NOMO-1 treated with DMSO at 0.1 percent for 48 hours (cell line): ENCODE data around the gene RCOR3.
"Not testable (repeated sequence)": the region's sequence is repeated elsewhere in the genome, so short reads cannot be mapped to it uniquely, and the experiment has no call there.

Experiments
- DNase-seq: peaks from one replicate; lab custom pipeline; 2025; ENCODE audit not compliant: unreplicated experiment; lab: John Stamatoyannopoulos, UW

RCOR3 gene

DNA sequence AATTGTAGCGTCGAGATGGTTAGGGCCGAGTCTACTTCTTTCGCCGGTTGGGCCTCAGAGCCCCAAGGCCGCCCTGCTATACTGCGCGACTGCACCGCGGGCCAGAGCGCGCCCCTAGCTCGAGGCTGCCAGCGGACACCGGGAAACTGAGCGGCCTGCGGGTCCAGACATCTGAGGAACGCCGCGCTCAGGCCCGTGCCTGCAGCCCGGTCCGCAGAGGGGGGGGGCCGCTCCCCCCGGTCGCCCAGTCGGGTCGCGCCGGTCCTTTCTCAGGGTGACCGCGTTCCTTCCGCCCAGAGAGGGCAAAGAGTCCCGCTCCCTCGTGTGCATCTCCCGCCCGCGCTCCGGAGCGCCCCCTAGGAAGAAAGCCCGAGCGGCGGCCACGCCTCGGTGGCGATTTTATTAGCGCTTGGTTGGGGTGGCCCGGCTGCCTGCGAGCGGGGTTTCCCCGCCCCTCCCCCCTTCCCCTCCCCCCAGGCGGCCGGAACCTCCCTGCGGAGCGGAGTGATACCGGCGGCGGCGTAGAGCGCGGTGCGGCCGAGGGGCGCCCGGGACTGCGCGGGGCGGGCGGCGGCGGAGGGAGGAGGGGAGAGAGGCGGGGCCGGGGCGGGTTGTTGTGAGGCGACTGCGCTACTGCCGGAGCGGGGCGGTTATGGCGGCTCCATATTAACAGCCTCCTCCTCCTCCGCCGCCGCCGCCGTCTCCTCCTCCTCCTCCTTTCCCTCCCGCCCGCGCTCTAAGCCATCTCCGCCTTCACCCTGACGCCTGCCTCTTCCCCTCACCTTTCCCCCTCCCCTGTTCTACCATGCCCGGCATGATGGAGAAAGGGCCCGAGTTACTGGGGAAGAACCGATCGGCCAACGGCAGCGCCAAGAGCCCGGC is at the start of gene RCOR3:
TSS of gene RCOR3 (plus strand) at position 611 of the 882 bp plus-strand sequence. CDS start at position 806, 195 bp downstream.
- DNase-seq = peak; percentile 94

DNA sequence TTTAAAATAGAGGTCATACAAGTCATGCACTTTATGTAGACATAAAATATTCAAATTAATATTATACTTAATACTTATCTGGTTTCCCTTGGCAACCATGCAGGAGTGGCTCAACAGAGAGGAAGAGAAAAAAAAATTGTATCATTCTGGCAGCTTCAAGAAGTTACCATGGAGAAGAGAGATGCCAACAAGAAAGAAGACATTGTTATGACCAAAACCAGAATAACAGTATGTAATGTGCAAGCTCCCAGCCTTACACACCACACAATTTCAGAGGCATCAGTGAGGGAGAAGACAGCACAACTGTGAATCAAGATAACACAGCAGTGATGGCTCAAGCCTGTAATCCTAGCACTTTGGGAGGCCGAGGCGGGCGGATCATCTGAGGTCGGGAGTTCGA is 49.1 kb upstream of the RCOR3 start:
- DNase-seq = no peak

DNA sequence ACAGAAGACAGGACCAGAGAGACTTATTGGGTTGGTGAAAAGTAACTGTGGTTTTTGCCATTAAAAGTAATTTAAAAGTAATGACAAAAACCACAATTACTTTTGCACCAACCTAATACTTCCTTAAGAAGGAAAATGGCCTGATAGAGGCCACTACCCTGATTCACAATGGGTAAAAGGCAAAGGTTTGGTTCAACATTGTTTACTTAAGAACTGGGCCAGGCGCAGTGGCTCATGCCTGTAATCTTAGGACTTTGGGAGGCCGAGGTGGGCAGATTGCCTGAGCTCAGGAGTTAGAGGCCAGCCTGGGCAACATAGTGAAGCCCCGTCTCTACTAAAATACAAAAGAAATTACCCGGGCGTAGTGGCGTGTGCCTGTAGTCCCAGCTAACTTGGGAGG is 48.2 kb upstream of the RCOR3 start:
- DNase-seq = no peak

DNA sequence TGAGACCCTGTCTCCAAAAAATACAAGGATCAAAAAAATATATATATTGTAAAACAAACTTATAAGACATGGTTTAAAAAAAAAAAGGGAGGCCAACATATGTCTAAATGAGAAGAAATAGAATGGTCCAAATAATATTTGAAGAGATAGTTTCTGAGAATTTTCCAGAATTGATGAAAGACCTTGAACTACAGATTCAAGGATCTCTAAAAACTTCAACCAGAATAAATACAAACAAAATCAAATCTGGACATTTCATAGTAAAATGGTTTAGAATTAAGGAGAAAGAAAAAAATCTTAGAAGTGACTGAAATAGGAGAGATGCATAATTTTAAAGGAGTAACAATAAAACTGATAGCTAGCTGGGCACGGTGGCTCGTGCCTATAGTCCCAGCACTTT is 45.5 kb upstream of the RCOR3 start:
- no peak for DNase-seq

DNA sequence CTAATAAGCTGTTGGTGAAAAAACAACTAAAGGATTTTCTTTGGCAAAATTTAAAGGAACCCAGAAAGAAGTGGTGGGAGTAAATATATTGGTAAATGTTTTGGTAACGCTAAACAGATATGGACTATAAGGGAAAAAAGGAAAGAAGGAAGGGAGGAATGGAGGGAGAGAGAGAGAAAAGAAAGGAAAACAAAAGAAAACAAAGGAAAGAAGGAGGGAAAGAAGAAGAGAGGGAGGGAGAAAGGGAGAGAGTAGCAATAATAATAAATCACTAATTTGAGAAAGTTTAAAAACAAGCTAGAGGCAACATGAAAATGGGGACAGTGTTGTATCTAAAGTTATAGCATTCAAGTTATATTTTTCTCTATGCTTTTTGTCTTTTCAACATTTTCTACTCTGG is 43.6 kb upstream of the RCOR3 start:
- DNase-seq = no peak

DNA sequence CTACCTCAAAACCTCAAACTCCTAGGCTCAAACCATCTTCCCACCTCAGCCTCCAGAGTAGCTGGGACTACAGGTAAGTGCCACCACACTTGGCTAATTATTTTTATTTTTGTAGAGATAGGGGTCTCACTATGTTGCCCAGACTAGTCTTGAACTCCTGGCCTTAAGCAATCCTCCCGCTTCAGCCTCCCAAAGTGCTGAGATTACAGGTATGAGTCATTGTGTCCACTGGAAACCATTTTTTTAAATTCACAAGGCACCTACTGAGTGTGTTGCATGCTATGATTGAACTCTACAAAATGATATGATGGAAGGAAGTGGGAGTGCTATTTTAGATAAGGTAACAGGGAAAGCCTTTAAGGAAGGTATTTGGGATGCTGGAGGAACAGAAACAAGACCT is 41.8 kb upstream of the RCOR3 start:
- DNase-seq = no peak

DNA sequence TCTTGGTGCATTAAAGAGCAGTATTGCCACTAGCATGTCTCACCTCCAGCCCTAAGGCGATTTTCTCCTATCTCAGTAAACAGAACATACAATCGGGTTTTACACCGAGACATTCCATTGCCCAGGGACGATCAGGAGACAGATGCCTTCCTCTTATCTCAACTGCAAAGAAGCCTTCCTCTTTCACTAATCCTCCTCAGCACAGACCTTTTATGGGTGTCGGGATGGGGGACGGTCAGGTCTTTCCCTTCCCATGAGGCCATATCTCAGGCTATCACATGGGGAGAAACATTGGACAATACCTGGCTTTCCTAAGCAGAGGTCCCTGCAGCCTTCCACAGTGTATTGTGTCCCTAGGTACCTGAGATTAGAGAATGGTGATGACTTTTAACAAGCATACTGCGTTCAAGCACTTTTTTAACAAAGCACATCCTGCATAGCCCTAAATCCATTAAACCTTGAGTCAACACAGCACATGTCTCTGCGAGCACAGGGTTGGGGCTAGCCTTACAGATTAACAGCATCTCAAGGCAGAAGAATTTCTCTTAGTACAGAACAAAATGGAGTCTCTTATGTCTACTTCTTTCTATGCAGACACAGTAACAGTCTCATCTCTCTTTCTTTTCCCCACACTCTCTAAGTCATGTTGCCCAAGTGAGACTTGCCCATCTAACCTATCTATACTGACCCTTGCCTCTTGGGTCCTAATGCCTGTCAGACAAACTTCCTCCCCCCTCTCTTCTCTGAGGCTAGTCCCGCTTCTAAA is 36.5 kb upstream of the RCOR3 start:
- not testable (repeated sequence) for DNase-seq

DNA sequence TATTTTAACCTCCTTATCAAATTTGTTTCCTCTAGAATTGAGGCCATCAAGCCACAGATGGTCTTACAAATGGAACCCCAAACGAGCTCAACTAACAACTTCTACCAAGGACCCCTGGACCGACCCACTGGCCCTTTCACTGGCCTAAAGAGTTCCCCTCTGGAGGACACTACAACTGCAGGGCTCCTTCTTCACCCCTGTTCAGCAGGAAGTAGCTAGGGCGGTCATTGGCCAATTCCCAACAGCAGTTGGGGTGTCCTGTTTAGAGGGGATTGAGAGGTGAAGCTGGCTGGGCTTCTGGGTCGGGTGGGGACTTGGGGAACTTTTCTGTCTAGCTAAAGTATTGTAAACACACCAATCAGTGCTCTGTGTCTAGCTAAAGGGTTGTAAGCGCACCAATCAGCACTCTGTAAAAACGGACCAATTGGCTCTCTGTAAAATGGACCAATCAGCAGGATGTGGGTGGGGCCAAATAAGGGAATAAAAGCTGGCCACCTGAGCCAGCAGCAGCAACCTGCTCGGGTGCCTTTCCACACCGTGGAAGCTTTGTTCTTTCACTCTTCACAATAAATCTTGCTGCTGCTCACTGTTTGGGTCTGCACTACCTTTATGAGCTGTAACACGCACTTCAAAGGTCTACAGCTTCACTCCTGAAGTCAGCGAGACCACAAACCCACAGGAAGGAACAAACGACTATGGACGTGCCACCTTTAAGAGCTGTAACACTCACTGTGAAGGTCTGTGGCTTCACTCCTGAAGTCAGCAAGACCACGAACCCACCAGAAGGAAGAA is 30.4 kb upstream of the RCOR3 start:
- not testable (repeated sequence) for DNase-seq

DNA sequence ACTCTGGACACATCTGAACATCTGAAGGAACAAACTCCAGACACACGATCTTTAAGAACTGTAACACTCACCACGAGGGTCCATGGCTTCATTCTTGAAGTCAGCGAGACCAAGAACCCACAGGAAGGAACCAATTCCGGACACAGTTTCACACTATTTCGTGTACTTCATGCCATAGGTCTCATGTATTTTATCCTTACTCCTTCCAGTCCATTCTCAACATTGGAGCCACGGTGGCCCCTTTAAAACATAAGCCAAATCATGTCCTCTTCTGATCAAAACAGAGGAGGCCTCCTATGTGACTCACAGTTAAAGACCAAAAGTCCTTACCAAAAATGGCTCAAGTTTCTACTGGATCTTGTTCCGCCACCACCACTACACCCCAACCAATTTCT is 29.8 kb upstream of the RCOR3 start:
- DNase-seq = no peak

DNA sequence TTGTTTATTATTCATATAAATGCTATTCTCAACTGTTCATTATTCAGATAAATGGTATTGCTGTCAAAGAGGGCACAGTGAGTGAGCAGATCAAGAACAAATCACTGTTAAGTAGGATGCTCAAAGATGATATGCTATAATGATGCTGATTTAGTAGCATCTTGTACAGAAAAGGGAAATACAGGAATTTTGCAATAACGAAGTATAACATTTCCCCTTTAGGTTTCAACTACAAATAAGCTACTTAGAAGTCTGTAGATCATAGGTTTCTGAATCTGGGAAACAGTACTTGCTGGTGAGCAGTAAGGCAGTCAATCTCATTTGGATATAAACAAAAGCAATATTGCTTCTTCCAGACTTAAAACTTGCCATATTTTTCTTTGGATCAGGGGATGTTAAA is 27.3 kb upstream of the RCOR3 start:
- DNase-seq = peak; percentile 80

DNA sequence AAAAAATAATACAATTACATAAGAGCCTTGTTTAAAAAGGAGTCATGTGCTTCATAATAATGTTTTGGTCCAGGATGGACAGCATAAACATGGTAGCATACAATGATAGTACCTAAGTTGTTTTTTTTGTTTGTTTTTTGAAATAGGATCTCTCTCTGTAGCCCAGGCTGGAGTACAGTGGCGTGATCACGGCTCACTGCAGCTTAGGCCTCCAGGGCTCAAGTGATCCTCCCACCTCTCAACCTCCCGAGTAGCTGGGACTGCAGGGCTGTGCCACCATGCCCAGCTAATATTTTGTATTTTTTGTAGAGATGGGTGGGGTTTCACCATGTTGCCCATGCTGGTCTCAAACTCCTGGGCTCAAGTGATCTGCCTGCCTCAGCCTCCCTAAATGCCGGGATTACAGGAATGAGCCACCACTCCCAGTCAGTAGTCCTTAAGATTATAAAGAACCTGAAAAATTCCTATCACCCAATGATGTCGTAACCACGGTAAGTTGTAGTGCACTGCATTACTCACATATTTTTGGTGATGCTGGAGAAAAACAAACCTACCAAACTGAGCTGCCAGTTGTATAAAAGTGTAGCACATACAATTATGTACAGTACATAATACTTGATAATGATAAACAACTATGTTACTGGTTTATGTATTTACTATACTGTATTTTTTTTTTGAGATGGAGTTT is 22.4 kb upstream of the RCOR3 start:
- DNase-seq = no peak

DNA sequence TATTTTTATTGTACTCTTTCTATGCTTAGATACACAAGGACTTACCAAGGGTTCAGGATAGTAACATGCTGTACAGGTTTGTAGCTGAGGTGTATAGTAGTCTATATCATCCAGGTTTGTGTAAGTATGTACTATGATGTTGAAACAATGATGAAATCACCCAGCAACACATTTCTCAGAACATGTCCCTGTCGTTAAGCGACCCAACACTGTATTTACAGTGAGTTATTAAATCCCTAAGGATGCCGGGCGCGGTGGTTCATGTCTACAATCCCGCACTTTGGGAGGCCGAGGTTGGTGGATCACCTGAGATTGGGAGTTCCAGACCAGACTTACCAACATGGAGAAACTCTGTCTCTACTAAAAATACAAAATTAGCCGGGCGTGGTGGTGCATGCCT is 21.6 kb upstream of the RCOR3 start:
- no peak for DNase-seq

DNA sequence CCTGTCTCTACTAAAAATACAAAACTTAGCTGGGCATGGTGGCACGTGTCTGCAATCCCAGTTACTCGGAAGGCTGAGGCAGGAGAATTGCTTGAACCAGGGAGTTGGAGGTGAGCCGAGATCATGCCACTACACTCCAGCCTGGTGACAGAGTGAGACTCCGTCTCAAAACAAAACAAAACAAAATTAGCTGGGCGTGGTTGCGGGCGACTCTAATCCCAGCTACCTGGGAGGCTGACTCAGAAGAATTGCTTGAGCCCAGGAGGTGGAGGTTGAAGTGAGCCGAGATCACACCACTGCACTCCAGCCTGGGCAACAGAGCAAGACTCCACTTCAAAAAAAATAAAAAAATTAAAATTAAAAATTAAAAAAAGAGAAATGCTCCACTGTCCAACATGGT is 18.6 kb upstream of the RCOR3 start:
- not testable (repeated sequence) for DNase-seq

DNA sequence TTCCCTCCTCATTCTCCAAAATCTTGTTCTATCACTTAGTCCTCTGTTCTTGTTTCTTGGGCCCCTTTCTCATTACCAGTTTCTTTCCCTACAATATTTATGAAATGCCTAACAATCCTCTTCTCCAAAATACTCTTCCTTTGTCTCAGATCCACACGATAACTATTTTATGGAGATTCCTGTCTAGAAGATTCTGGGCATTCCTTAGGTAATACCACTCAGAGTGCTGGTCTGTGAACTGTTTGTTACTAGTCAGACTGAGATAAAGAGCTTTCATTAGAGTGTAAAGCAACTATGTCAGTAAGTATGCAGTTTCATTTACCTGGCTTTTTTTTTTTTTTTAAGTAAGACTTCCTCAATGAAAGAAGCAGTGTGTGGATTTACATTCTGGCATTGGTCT is 18.1 kb upstream of the RCOR3 start:
- DNase-seq = no peak

DNA sequence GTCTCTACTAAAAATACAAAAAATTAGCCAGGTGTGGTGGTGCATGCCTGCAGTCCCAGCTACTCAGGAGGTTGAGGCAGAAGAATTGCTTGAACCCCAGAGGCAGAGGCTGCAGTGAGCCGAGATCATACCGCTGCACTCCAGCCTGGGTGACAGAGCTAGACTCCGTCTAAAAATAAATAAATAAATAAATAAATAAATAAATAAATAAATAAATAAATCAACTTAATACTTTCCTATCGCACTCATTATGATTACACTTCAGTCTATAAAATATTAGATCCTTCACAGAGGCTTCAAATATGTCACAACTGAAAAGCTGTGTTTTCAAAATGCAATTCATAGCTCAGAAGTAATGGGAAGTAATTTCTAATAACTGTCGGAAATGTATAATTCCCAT is 15.5 kb upstream of the RCOR3 start:
- DNase-seq = not testable (repeated sequence)

DNA sequence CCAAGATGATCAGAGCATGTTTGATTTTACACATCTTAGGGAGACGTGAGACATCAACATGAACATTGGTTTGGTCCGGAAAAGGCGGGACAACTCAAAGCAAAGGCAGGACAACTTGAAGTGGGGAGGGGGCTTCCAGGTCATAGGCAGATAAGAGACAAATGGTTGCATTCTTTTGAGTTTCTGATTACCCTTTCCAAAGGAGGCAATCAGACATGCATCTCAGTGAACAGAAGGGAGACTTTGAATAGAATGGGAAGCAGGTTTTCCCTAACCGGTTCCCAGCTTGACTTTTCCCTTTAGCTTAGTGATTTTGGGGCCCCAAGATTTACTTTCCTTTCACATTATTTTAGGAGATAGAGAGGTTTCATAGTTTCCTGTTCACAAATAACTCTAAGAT is 12.6 kb upstream of the RCOR3 start:
- DNase-seq = not testable (repeated sequence)

DNA sequence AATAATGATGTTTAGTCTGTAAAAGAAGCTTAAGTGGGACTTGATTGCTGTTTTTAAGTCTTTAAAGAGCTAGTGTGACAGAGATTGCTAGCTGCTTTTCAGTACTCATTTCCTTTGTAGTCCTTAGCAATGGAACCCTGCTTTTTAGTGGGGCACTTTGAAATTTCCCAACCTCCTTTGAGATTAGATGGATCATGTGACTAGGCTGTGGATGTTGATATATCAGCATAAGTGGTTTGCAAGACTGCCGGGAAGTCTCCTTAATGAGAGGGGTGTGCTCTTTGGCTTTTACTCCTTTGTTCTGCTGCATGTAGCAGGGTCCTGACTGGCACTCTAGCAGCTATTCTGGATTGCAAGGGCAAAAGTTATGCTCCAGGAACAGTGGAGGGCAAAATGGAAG is 11.2 kb upstream of the RCOR3 start:
- DNase-seq = no peak

DNA sequence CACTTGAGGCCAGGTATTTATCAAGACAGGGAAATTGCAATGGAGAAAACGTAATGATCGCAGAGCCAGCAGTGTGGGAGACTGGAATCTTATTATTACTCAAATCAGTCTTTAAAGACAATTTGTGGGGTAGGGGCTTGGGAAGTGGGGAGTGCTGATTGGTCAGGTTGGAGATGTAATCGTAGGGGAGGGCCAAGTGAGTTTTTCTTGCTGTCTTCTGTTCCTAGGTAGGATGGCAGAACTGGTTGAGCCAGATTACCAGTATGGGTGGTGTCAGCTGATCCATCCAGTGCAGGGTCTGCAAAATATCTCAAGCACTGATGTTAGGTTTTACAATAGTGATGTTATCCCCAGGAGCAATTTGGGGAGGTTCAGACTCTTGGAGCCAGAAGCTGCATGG is 9.6 kb upstream of the RCOR3 start:
- not testable (repeated sequence) for DNase-seq

DNA sequence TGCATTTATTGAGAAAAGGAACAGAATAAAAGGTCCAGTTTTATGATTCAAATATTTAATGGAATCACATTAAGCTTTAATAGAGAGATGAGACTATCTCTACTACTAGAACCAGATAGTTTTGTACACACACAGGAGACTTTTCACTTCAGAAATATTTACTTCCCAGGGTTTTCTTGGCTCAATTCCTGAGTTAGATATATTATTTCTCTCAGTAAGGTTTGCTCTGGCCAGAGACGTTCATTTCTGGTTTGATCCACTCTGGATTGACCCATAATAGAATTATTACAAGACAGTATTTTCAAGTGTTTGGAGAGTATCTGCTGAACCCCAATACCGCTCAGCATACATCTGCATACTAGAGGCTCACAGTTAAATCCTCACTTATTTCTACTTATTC is 1.3 kb upstream of the RCOR3 start:
- no peak for DNase-seq

DNA sequence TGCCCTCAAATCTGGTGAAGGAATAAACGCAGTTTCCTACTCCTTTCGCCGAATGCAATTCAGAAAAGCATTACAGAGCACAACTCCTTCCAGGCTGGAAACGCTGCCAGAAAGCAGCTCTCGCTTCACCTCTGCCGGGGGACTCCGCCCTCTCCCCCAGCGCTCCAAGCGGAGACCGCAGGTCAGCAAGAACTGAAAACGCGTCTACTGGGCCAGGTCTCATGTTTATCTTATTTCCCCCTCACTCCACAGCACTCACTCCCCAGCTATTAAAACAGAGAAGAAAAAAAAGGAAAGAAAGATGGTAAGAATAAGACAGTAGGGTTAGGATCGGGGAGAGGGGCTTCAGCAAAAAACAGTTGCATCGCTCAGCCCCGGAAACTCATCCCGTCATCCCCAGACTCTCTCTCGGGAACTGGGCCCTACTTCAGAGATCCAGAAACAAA is 833 bp upstream of the RCOR3 start:
- peak; percentile 81 for DNase-seq

DNA sequence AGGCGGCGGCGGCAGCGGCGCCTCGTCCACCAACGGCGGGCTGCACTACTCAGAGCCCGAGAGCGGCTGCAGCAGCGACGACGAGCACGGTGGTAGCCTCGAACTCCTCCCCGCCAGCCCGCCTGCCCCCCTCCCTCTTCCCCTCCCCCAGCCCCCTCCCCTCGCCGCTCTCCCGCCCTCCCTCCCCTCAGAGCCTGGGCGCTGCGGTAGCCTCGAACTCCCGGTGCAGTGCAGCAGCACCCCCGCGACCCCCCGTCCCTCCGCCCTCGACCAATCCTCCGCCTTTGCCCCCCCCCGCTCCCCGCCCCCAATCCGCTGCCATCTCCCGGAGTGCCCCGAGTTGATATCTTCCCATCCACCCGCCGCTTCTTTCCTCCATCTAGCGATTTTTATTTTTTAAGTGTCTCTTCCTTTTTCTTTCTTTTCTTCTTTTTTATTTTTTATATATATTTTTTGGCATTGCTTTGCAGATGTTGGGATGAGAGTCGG is 516 bp downstream of the RCOR3 start:
- peak; percentile 42 for DNase-seq
